B cell (primary cell): ENCODE data around the gene WDR11. TPM values are rescaled to one million over a fixed set of nuclear protein-coding genes. Genes with fewer than 3 reads are reported as not detected.

Experiments used
- ATAC-seq: fragments of 200-7000 bp; cut with Tn5 transposase; one replicate; pipeline ENCODE4 v1.10.0; 2021; ENCODE audit warnings: low read depth, mild to moderate bottlenecking, moderate number of reproducible peaks, moderate library complexity
- CTCF ChIA-PET: fragments of 350-600 bp; sonication (Branson Sonifier 250); formaldehyde crosslinking; loops from one replicate; lab custom pipeline; 2021; ENCODE audit warnings: antibody characterized with exemption, inconsistent platforms; lab: Charles Lee
- POLR2A ChIA-PET: fragments of 350-600 bp; sonication (Branson Sonifier 250); formaldehyde crosslinking; loops from one replicate; lab custom pipeline; 2021; ENCODE audit warnings: antibody characterized with exemption; lab: Charles Lee
- DNase-seq: peaks from one replicate; pipeline ENCODE4 v3.0.0; 2013
- H2AFZ ChIP-seq: 2 replicates; pipeline ENCODE4 v1.6.1; 2012; ENCODE audit warnings: mild to moderate bottlenecking, low read depth, low read length; ENCODE audit not compliant: insufficient read depth, poor library complexity, severe bottlenecking
- H3K27ac ChIP-seq, 2 donors: 1 replicate in 1 of 2; 2 replicates in 1 of 2; pipeline ENCODE4 v1.5.1; 2012 to 2013; ENCODE audit warnings: low read length in 2 of 2, mild to moderate bottlenecking in 2 of 2, moderate library complexity in 1 of 2
- H3K27me3 ChIP-seq, 4 experiments: fragments of 200-600 bp in 1 of 4; sonication (generic) in 1 of 4; replicated peaks in 1 of 4; 1 replicate in 2 of 4; 2 replicates in 2 of 4; pipeline versions ENCODE4 v1.6.1 to v1.7.0; 2013 to 2016; ENCODE audit warnings: low read length in 3 of 4, mild to moderate bottlenecking in 2 of 4, mixed read lengths in 1 of 4, moderate library complexity in 1 of 4; ENCODE audit not compliant: insufficient read depth in 4 of 4, control insufficient read depth in 3 of 4; ENCODE audit errors: control extremely low read depth in 1 of 4
- H3K36me3 ChIP-seq, 2 experiments: replicated peaks in 1 of 2; 1 replicate in 1 of 2; 2 replicates in 1 of 2; pipeline versions ENCODE4 v1.6.1 to v1.7.1; 2013; ENCODE audit warnings: low read length in 1 of 2; ENCODE audit not compliant: insufficient read depth in 2 of 2, control insufficient read depth in 1 of 2; ENCODE audit errors: control extremely low read depth in 1 of 2, extremely low read depth in 1 of 2
- H3K4me1 ChIP-seq, 2 donors: fragments of 200-600 bp in 1 of 2; sonication (generic) in 1 of 2; 1 replicate in 1 of 2; 2 replicates in 1 of 2; pipeline versions ENCODE4 v1.5.1 to v1.6.1; 2013 to 2017; ENCODE audit warnings: low read length in 2 of 2; ENCODE audit not compliant: control insufficient read depth in 2 of 2, insufficient read depth in 2 of 2
- H3K4me2 ChIP-seq: replicated peaks from 2 replicates; pipeline ENCODE3; 2012; ENCODE audit warnings: mild to moderate bottlenecking, low read depth, low read length; ENCODE audit not compliant: poor library complexity, severe bottlenecking
- H3K4me3 ChIP-seq, 5 experiments: fragments of 200-600 bp in 1 of 5; sonication (generic) in 1 of 5; 1 replicate in 3 of 5; 2 replicates in 2 of 5; pipeline versions ENCODE4 v1.5.1 to v1.7.0; 2011 to 2016; ENCODE audit warnings: low read length in 4 of 5, mild to moderate bottlenecking in 4 of 5, low read depth in 2 of 5, control low read depth in 1 of 5, moderate library complexity in 1 of 5; ENCODE audit not compliant: insufficient read depth in 1 of 5; ENCODE audit errors: control extremely low read depth in 1 of 5, extremely low read depth in 1 of 5
- H3K79me2 ChIP-seq: fragments of 200-600 bp; sonication (generic); one replicate; pipeline ENCODE4 v1.6.0; 2016; ENCODE audit warnings: low read length; ENCODE audit not compliant: control insufficient read depth, insufficient read depth
- H3K9ac ChIP-seq: fragments of 200-600 bp; sonication (generic); 2 replicates; pipeline ENCODE4 v1.6.1; 2017; ENCODE audit warnings: mild to moderate bottlenecking, low read length, moderate library complexity
- H3K9me3 ChIP-seq, 3 donors: one replicate each; pipeline versions ENCODE4 v1.6.1 to v1.7.1; 2013; ENCODE audit warnings: low read length in 2 of 3; ENCODE audit not compliant: control insufficient read depth in 2 of 3, insufficient read depth in 1 of 3; ENCODE audit errors: control extremely low read depth in 1 of 3
- H4K20me1 ChIP-seq: 2 replicates; pipeline ENCODE4 v1.6.0; 2012; ENCODE audit warnings: mild to moderate bottlenecking, low read length; ENCODE audit not compliant: insufficient read depth, control insufficient read depth, poor library complexity, severe bottlenecking
- H3K27ac Mint-ChIP-seq: one replicate; pipeline ENCODE4 v1.8.0; 2021; ENCODE audit warnings: mixed read lengths
- H3K27me3 Mint-ChIP-seq: one replicate; pipeline ENCODE4 v1.8.0; 2021; ENCODE audit warnings: mixed read lengths
- H3K4me1 Mint-ChIP-seq: one replicate; pipeline ENCODE4 v1.8.0; 2021; ENCODE audit warnings: mixed read lengths
- H3K4me3 Mint-ChIP-seq: one replicate; pipeline ENCODE4 v1.8.0; 2021; ENCODE audit warnings: mixed read lengths
- H3K9me3 Mint-ChIP-seq: one replicate; pipeline ENCODE4 v1.8.0; 2022; ENCODE audit warnings: mixed read lengths; ENCODE audit not compliant: insufficient read depth
- EZH2 ChIP-seq: IDR thresholded peaks from 2 replicates; pipeline ENCODE4 v1.6.1; 2012; ENCODE audit warnings: borderline replicate concordance, low read depth, mild to moderate bottlenecking, moderate library complexity, low read length; ENCODE audit not compliant: insufficient read depth, poor library complexity, severe bottlenecking
- WGBS: methylation state at CpG from one replicate; pipeline ENCODE4 v1.1.5; 2013; ENCODE audit warnings: missing lambda C conversion rate; ENCODE audit not compliant: insufficient coverage; 5-methylcytosine and 5-hydroxymethylcytosine counted together
- intact Hi-C: fragments of 100-400 bp; cut with micrococcal nuclease; formaldehyde crosslinking; loops from one replicate; pipeline ENCODE4 v1.10.0; 2022
- polyA plus RNA-seq: library from polyadenylated mRNA; depleted of rRNA; stranded (reverse); fragments of >200 nt; gene quantifications from 2 replicates; pipeline ENCODE4 v1.2.3, GENCODE V29; 2012
- total RNA-seq, 2 donors: library from RNA; stranded (reverse); fragments of 120-200 nt in 1 of 2; gene quantifications; 1 replicate in 1 of 2; 2 replicates in 1 of 2; pipeline versions ENCODE4 v1.2.3 to v1.2.4, GENCODE V29; 2013 to 2022
- TF ChIP-seq, protein P1 (sequence below): fragments of 200-600 bp; IDR thresholded peaks from one replicate; pipeline ENCODE4 v1.8.0; 2022; ENCODE audit warnings: antibody characterized with exemption, mild to moderate bottlenecking

Gene WDR11
- total and polyA plus RNA-seq, 2 donors (not counting 1 experiment from before 2014, with no cell fraction given): 94.4 to 230 TPM

DNA sequence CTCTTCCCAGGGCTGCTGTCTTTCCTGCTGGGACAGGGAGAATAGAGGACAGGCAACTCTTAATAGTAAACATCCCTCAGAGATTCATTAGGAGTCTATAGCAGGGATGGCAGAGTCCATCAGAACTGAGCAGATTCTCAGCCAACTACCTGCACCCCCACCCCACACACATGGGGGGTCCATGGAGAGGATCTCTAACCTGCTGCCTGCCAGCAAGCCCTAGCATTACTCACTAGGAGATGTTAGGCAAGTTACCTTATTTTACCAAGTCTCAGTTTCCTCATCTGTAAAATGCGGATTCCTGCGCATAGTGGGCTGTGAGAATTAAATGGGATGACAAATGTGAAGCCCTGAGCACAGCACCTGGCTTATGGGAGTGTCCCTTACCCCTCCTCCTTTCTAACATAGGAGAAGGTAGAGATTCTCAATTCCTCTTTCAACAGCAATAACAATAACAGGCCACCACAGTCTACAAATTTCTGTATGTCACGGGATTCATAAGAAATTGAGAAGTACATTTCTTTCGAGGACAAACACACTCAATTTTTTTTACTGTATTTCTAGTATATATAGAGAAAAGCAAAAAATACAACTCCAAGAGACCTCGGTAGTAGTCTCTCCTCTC, 23.8 kb upstream of the WDR11 start:
- Histone ChIP-seq H3K79me2 (no peaks in the 10 kb centered on the region), H3K36me3 (no peaks in the 10 kb centered on the region), H4K20me1 (no peaks in the 10 kb centered on the region), H3K4me2 (peak overlapping the region; percentile 29), H3K4me3 (no peak overlapping the region), H2AFZ (peak overlapping the region; percentile 10), H3K4me1 (peaks cover 29 to 38% of the 10 kb centered on the region in 2 donors), H3K9ac (no peak overlapping the region), H3K27ac (peak overlapping the region in 1 of 2 donors; percentile 61), H3K9me3 (no peaks in the 10 kb centered on the region), H3K27me3 (no peaks in the 10 kb centered on the region)
- H3K4me1 Mint-ChIP-seq: peaks cover 39% of the 10 kb centered on the region
- peak; percentile 62 for DNase-seq
- H3K4me3 Mint-ChIP-seq: peak overlapping the region; percentile 51
- peak overlapping the region; percentile 59 for H3K27ac Mint-ChIP-seq
- peak; percentile 82 for ATAC-seq
- TF ChIP-seq, protein P1, sequence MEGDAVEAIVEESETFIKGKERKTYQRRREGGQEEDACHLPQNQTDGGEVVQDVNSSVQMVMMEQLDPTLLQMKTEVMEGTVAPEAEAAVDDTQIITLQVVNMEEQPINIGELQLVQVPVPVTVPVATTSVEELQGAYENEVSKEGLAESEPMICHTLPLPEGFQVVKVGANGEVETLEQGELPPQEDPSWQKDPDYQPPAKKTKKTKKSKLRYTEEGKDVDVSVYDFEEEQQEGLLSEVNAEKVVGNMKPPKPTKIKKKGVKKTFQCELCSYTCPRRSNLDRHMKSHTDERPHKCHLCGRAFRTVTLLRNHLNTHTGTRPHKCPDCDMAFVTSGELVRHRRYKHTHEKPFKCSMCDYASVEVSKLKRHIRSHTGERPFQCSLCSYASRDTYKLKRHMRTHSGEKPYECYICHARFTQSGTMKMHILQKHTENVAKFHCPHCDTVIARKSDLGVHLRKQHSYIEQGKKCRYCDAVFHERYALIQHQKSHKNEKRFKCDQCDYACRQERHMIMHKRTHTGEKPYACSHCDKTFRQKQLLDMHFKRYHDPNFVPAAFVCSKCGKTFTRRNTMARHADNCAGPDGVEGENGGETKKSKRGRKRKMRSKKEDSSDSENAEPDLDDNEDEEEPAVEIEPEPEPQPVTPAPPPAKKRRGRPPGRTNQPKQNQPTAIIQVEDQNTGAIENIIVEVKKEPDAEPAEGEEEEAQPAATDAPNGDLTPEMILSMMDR: no peak
- TF ChIP-seq EZH2: no peak
- intact Hi-C loops: no loop called here
- ChIA-PET POLR2A (no interaction called here), CTCF (interaction anchor here (1.3 kb wide), 1 partner anchor 24 kb away, joined by 3 read pairs; no protein-coding TSS in a partner anchor)
- WGBS: no CpG with 5 or more reads among the region's 5 CpGs
- no peaks in the 10 kb centered on the region for H3K27me3 Mint-ChIP-seq
- no peaks in the 10 kb centered on the region for H3K9me3 Mint-ChIP-seq

- TF ChIP-seq, protein P1: no peak
- TF ChIP-seq EZH2: no peak
- Histone ChIP-seq H3K9me3 (no peaks in the 10 kb centered on the region), H3K27me3 (no peaks in the 10 kb centered on the region), H3K4me3 (no peak overlapping the region), H4K20me1 (no peaks in the 10 kb centered on the region), H3K4me2 (no peak overlapping the region), H2AFZ (no peak overlapping the region), H3K79me2 (no peaks in the 10 kb centered on the region), H3K27ac (no peak overlapping the region), H3K4me1 (peaks cover 29 to 38% of the 10 kb centered on the region in 2 donors), H3K36me3 (no peaks in the 10 kb centered on the region), H3K9ac (no peak overlapping the region)
- no peak for ATAC-seq
- DNase-seq: no peak
- CTCF ChIA-PET: interaction anchor here (1.3 to 1.5 kb wide), 2 partner anchors 23 to 94 kb away, joined by 3 to 4 read pairs; no protein-coding TSS in a partner anchor
- WGBS: 100% methylated on average over 3 of the region's 3 CpGs
- POLR2A ChIA-PET: interaction anchor here (1.2 kb wide), 1 partner anchor 23 kb away, joined by 3 read pairs; the partner anchor contains the start of gene WDR11
- peak overlapping the region; percentile 59 for H3K27ac Mint-ChIP-seq
- H3K27me3 Mint-ChIP-seq: no peaks in the 10 kb centered on the region
- no peak overlapping the region for H3K4me3 Mint-ChIP-seq
- intact Hi-C loops: no loop called here
- peaks cover 39% of the 10 kb centered on the region for H3K4me1 Mint-ChIP-seq
- H3K9me3 Mint-ChIP-seq: no peaks in the 10 kb centered on the region
Measured at GRCh38 chr10:120828763-120829319, 22.3 kb upstream of the WDR11 start.
